GM19035 (cell line): ENCODE measurements around the gene PSMG1.

Experiments
- ATAC-seq: cut with Tn5 transposase; IDR thresholded peaks from one replicate; pipeline ENCODE4 v1.9.1; 2021; ENCODE audit not compliant: unreplicated experiment

The PSMG1 gene

DNA sequence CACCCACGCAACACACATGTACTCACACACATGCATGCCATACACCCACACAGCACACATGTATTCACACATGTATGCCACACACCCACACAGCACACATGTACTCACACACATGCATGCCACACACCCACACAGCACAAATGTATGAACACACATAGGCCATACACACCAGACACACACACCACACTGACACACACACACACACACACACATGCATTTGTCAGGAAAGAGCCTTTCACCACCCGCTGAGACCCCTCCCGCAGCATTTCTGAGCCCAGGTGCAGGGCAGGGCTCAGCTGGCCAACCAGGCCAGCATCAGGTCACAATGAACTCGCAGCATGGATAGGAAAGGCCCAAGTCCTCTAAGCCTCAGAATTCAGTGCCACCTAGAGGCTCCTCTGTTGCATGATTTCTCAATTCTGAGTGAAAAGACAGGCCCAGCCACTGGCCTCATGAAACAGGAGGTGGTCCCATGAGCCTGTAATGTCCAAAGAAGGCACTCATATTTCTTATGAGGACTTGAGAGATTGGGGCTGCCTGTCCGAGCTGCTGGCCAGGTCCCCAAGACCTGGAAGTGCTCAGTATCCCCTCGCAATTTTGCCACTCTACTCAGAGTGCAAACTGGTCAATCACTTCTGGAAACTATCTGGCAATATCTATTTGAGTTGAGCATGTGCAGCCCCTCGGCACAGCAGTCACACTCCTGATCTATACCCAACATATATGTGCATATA lies 57.3 kb downstream of the PSMG1 start:
- ATAC-seq = no peak
